ENCODE measurements around the gene PRLR. TPM values are rescaled to one million over a fixed set of nuclear protein-coding genes. Genes with fewer than 3 reads are reported as not detected.

The PRLR gene
- total and polyA plus RNA-seq, 2 of the 8 experiments (the other 6 are each of a cell fraction or from before 2014, with no cell fraction given) = 0.53 to 2.5 TPM

DNA sequence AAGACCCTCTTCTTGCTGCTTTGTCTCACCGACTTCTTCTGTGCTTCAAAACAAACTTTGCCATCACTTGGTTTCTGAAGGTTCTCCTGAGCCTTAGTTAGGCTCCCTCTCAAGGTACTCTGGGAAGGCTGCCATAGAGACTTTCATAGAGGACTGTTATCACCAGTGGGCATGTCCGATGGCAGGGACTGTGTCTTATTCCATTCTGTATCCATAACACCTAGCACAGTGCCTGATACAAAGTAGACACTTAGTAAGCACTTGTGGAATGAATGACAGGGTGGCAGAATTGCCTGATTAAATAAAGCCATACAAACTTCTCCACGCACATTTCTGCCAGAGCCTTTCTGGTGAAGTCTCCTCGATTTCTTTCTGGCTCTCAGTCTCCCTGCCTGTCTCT lies 215.2 kb downstream of the PRLR start:
- Histone ChIP-seq H2AK5ac (ENCODE audit: low read depth, low read length) (no peak overlapping the region), H3K27ac (ENCODE audit: low read depth, low read length) (no peak overlapping the region), H3K9me3 (ENCODE audit: insufficient read depth in 2 of 2, low read depth in 1 of 2, low read length in 1 of 2) (no peaks in the 10 kb centered on the region; a peak in 1 of 4 replicates), H2BK20ac (ENCODE audit: low read length) (no peak overlapping the region), H3K56ac (replicated peaks; ENCODE audit: insufficient read length, low read depth, low read length) (no peak overlapping the region), H3K4me1 (replicated peaks in 1 of 4; ENCODE audit: control insufficient read depth in 3 of 4, insufficient read depth in 4 of 4, low read length in 3 of 4) (no peaks in the 10 kb centered on the region), H3K79me2 (ENCODE audit: control insufficient read depth in 1 of 2, insufficient read depth in 2 of 2, low read length in 2 of 2) (no peaks in the 10 kb centered on the region), H4K91ac (replicated peaks; ENCODE audit: insufficient read length, low read length) (no peak overlapping the region), H2BK120ac (replicated peaks; ENCODE audit: low read depth, low read length) (no peak overlapping the region), H2AFZ (ENCODE audit: low read length) (no peak overlapping the region), H3K14ac (ENCODE audit: insufficient read length) (no peak overlapping the region), H4K8ac (ENCODE audit: extremely low read depth, insufficient read depth, low read length) (no peak overlapping the region), H3K4ac (replicated peaks; ENCODE audit: insufficient read length, low read depth, low read length) (no peak overlapping the region), H2BK12ac (ENCODE audit: low read depth, low read length) (no peak overlapping the region), H3K4me2 (ENCODE audit: insufficient read depth in 1 of 2, low read depth in 2 of 2, low read length in 2 of 2) (no peak overlapping the region), H3K4me3 (ENCODE audit: extremely low read depth in 1 of 4, insufficient read depth in 2 of 4, low read depth in 3 of 4, low read length in 4 of 4) (no peak overlapping the region), H3K23me2 (ENCODE audit: low read depth, low read length) (no peaks in the 10 kb centered on the region), H3K27me3 (replicated peaks in 1 of 4; ENCODE audit: control insufficient read depth in 3 of 4, extremely low read depth in 1 of 4, insufficient read depth in 3 of 4, low read length in 3 of 4) (no peaks in the 10 kb centered on the region), H3K23ac (ENCODE audit: insufficient read length) (no peak overlapping the region), H3K36me3 (ENCODE audit: control insufficient read depth in 2 of 4, insufficient read depth in 4 of 4, low read length in 3 of 4) (no peaks in the 10 kb centered on the region), H2BK15ac (ENCODE audit: low read length) (no peak overlapping the region), H4K20me1 (replicated peaks in 1 of 2; ENCODE audit: control insufficient read depth in 1 of 2, insufficient read depth in 2 of 2, low read length in 2 of 2) (no peaks in the 10 kb centered on the region), H4K5ac (ENCODE audit: insufficient read length, low read depth, low read length) (no peak overlapping the region), H3K9ac (replicated peaks in 1 of 4; ENCODE audit: extremely low read depth in 1 of 4, low read depth in 3 of 4, low read length in 3 of 4) (no peak overlapping the region), H2BK5ac (ENCODE audit: low read depth, low read length) (no peak overlapping the region), H3K18ac (ENCODE audit: extremely low read depth, low read length) (no peak overlapping the region), H3K79me1 (ENCODE audit: low read depth, low read length) (no peaks in the 10 kb centered on the region)
- ChIA-PET CTCF (ENCODE audit: partially characterized antibody) (interaction anchor here (1.4 to 1.5 kb wide), 2 partner anchors 12 to 13 kb away, joined by 3 to 4 read pairs; no protein-coding TSS in a partner anchor), POLR2A (ENCODE audit: partially characterized antibody) (no interaction called here)
- 94% methylated on average over 4 of the region's 4 CpGs; no CpG with 5 or more reads in 1 of the 2 experiments for WGBS, 2 experiments (ENCODE audit: extremely low coverage in 1 of 2, insufficient coverage in 1 of 2, insufficient read length in 1 of 2, insufficient replicate concordance in 2 of 2, low coverage in 1 of 2, low lambda C conversion rate in 2 of 2, missing lambda C conversion rate in 1 of 2)
- DNase-seq (ENCODE audit: low read depth in 1 of 2, low spot score in 2 of 2) (no peak), FAIRE-seq (no peak)
- TF ChIP-seq HDAC6 (IDR thresholded peaks at IDR 0.05; ENCODE audit: low read depth, low read length) (no peak), SIN3A (conservative IDR thresholded peaks at IDR 0.05 in 1 of 2, IDR thresholded peaks at IDR 0.05 in 1 of 2; ENCODE audit: low read depth in 1 of 2, low read length in 2 of 2) (no peak), TEAD4 (IDR thresholded peaks at IDR 0.05; ENCODE audit: low read depth, low read length) (no peak), RNF2 (IDR thresholded peaks at IDR 0.05; ENCODE audit: borderline replicate concordance, low read depth, low read length, missing control alignments, poor library complexity, severe bottlenecking) (no peak), BACH1 (IDR thresholded peaks at IDR 0.05; ENCODE audit: low read length) (no peak), PHF8 (conservative IDR thresholded peaks at IDR 0.05; ENCODE audit: low read depth, low read length) (no peak), JUN (IDR thresholded peaks at IDR 0.05; ENCODE audit: low read depth, low read length) (no peak), CTBP2 (IDR thresholded peaks at IDR 0.05; ENCODE audit: borderline replicate concordance, insufficient read depth, insufficient read length, low read length) (no peak), RFX5 (IDR thresholded peaks at IDR 0.05; ENCODE audit: borderline replicate concordance, low read depth, low read length) (no peak)
